ENCODE measurements around the gene KLF17.

KLF17 gene, protein sequence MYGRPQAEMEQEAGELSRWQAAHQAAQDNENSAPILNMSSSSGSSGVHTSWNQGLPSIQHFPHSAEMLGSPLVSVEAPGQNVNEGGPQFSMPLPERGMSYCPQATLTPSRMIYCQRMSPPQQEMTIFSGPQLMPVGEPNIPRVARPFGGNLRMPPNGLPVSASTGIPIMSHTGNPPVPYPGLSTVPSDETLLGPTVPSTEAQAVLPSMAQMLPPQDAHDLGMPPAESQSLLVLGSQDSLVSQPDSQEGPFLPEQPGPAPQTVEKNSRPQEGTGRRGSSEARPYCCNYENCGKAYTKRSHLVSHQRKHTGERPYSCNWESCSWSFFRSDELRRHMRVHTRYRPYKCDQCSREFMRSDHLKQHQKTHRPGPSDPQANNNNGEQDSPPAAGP

DNA sequence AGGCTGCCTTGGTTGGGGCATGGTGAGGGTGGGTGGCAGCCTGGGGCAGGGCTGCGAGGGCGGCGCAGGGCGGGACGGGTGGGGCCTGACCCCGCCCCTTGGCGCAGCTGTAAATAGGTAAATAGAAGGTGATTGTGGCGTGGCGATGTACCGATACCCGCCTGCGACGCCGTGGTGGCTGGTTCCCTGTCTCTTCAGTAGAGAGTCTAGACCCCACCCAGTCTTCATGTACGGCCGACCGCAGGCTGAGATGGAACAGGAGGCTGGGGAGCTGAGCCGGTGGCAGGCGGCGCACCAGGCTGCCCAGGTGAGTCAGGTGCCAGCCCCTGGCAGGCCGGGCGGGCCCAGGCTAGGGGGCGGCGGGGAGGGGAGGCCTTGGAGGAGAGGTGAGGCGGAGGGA, at the start of gene KLF17:
TSS of gene KLF17 (plus strand) at position 140 of the 400 bp plus-strand sequence. CDS start at position 227, 87 bp downstream.
- TF ChIP-seq EZH2 (optimal IDR thresholded peaks at IDR 0.05; ENCODE audit: low read depth, low read length), result no peak
- no peak for TF ChIP-seq EZH2phosphoT487 (IDR thresholded peaks at IDR 0.05; ENCODE audit: low read length)
- TF ChIP-seq, protein P1, sequence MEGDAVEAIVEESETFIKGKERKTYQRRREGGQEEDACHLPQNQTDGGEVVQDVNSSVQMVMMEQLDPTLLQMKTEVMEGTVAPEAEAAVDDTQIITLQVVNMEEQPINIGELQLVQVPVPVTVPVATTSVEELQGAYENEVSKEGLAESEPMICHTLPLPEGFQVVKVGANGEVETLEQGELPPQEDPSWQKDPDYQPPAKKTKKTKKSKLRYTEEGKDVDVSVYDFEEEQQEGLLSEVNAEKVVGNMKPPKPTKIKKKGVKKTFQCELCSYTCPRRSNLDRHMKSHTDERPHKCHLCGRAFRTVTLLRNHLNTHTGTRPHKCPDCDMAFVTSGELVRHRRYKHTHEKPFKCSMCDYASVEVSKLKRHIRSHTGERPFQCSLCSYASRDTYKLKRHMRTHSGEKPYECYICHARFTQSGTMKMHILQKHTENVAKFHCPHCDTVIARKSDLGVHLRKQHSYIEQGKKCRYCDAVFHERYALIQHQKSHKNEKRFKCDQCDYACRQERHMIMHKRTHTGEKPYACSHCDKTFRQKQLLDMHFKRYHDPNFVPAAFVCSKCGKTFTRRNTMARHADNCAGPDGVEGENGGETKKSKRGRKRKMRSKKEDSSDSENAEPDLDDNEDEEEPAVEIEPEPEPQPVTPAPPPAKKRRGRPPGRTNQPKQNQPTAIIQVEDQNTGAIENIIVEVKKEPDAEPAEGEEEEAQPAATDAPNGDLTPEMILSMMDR (IDR thresholded peaks at IDR 0.05; ENCODE audit: low read length), result no peak
- Histone ChIP-seq H3K4me1 (ENCODE audit: low read length) (no peaks in the 10 kb centered on the region), H3K9me2 (replicated peaks; ENCODE audit: insufficient read depth, low read length) (no peaks in the 10 kb centered on the region), H2AFZ (ENCODE audit: low read length) (no peak within 1 kb of the TSS), H3K27me3 (replicated peaks; ENCODE audit: insufficient read depth, low read length) (no peaks in the 10 kb centered on the region), H3F3A (ENCODE audit: insufficient read depth, low read length) (no peaks in the 10 kb centered on the region), H3K4me2 (ENCODE audit: low read depth, low read length) (no peak within 1 kb of the TSS), H3K4me3 (ENCODE audit: low read length) (no peak within 1 kb of the TSS), H3K36me3 (replicated peaks; ENCODE audit: insufficient read depth, low read length) (no peaks in the 10 kb centered on the region), H3K79me2 (ENCODE audit: low read length) (no peaks in the 10 kb centered on the region), H3K9ac (ENCODE audit: low read length) (no peak within 1 kb of the TSS), H3K27ac (ENCODE audit: low read length) (no peak within 1 kb of the TSS), H4K20me1 (ENCODE audit: insufficient read depth, low read length) (no peaks in the 10 kb centered on the region), H3K9me3 (replicated peaks; ENCODE audit: insufficient read depth, low read length) (no peaks in the 10 kb centered on the region)
- DNase-seq, result no peak

GRCh38 chr1:44071461-44071860, 47.2 kb upstream of the KLF17 start:
- Histone ChIP-seq H3K9ac (ENCODE audit: low read length) (no peak overlapping the region), H3K9me3 (replicated peaks; ENCODE audit: insufficient read depth, low read length) (no peaks in the 10 kb centered on the region), H3K27me3 (replicated peaks; ENCODE audit: insufficient read depth, low read length) (no peaks in the 10 kb centered on the region), H4K20me1 (ENCODE audit: insufficient read depth, low read length) (no peaks in the 10 kb centered on the region), H3K36me3 (replicated peaks; ENCODE audit: insufficient read depth, low read length) (no peaks in the 10 kb centered on the region), H3K4me1 (ENCODE audit: low read length) (no peaks in the 10 kb centered on the region), H2AFZ (ENCODE audit: low read length) (no peak overlapping the region), H3K27ac (ENCODE audit: low read length) (no peak overlapping the region), H3K4me3 (ENCODE audit: low read length) (no peak overlapping the region), H3K4me2 (ENCODE audit: low read depth, low read length) (no peak overlapping the region), H3K79me2 (ENCODE audit: low read length) (no peaks in the 10 kb centered on the region), H3F3A (ENCODE audit: insufficient read depth, low read length) (no peaks in the 10 kb centered on the region), H3K9me2 (replicated peaks; ENCODE audit: insufficient read depth, low read length) (no peaks in the 10 kb centered on the region)
- no peak for DNase-seq
- TF ChIP-seq, protein P1 (IDR thresholded peaks at IDR 0.05; ENCODE audit: low read length), result no peak
- TF ChIP-seq EZH2phosphoT487 (IDR thresholded peaks at IDR 0.05; ENCODE audit: low read length) (no peak), EZH2 (optimal IDR thresholded peaks at IDR 0.05; ENCODE audit: low read depth, low read length) (no peak)

GRCh38 chr1:44072204-44072603, 46.4 kb upstream of the KLF17 start:
- no peak for DNase-seq

More at GRCh38 chr1:44072204-44072603, 46.4 kb upstream of the KLF17 start:
- H3K9me3 ChIP-seq (replicated peaks; ENCODE audit: insufficient read depth, low read length), result no peaks in the 10 kb centered on the region
- no peaks in the 10 kb centered on the region for H3K27me3 ChIP-seq (replicated peaks; ENCODE audit: insufficient read depth, low read length)
- no peaks in the 10 kb centered on the region for H3K79me2 ChIP-seq (ENCODE audit: low read length)
- no peaks in the 10 kb centered on the region for H3K36me3 ChIP-seq (replicated peaks; ENCODE audit: insufficient read depth, low read length)
- no peaks in the 10 kb centered on the region for H4K20me1 ChIP-seq (ENCODE audit: insufficient read depth, low read length)
- no peak overlapping the region for H3K4me3 ChIP-seq (ENCODE audit: low read length)
- no peak overlapping the region for H3K4me2 ChIP-seq (ENCODE audit: low read depth, low read length)
- no peak overlapping the region for H2AFZ ChIP-seq (ENCODE audit: low read length)
- no peaks in the 10 kb centered on the region for H3K4me1 ChIP-seq (ENCODE audit: low read length)
- no peaks in the 10 kb centered on the region for H3K9me2 ChIP-seq (replicated peaks; ENCODE audit: insufficient read depth, low read length)
- no peaks in the 10 kb centered on the region for H3F3A ChIP-seq (ENCODE audit: insufficient read depth, low read length)
- no peak overlapping the region for H3K9ac ChIP-seq (ENCODE audit: low read length)
- H3K27ac ChIP-seq (ENCODE audit: low read length), result no peak overlapping the region
- no peak for TF ChIP-seq EZH2phosphoT487 (IDR thresholded peaks at IDR 0.05; ENCODE audit: low read length)
- TF ChIP-seq, protein P1 (IDR thresholded peaks at IDR 0.05; ENCODE audit: low read length), result no peak
- TF ChIP-seq EZH2 (optimal IDR thresholded peaks at IDR 0.05; ENCODE audit: low read depth, low read length), result no peak

Measured in MM.1S (cell line).